Calu3 (cell line): ENCODE data around the gene AP1M1. TPM values are rescaled to one million over a fixed set of nuclear protein-coding genes. Genes with fewer than 3 reads are reported as not detected.

Source experiments
- BruUV-seq: library from RNA; stranded (reverse); fragments of 400-500 nt; replicated peaks from 2 replicates; lab custom pipeline; 2021; lab: Mats Ljungman, UMichigan
- CTCF ChIA-PET: fragments of 300-600 bp; sonication (Branson Sonifier 250); formaldehyde crosslinking; loops from one replicate; lab custom pipeline; 2022; ENCODE audit warnings: antibody characterized with exemption; lab: Charles Lee
- DNase-seq: peaks from one replicate; pipeline ENCODE4 v3.0.0; 2022
- H3K27ac Mint-ChIP-seq: one replicate; pipeline ENCODE4 v1.8.0; 2022; ENCODE audit warnings: mixed read lengths; ENCODE audit not compliant: unreplicated experiment
- H3K27me3 Mint-ChIP-seq: one replicate; pipeline ENCODE4 v1.8.0; 2022; ENCODE audit warnings: mixed read lengths; ENCODE audit not compliant: unreplicated experiment
- H3K36me3 Mint-ChIP-seq: one replicate; pipeline ENCODE4 v1.8.0; 2022; ENCODE audit warnings: mild to moderate bottlenecking, moderate library complexity, mixed read lengths; ENCODE audit not compliant: insufficient read depth, unreplicated experiment
- H3K4me1 Mint-ChIP-seq: one replicate; pipeline ENCODE4 v1.8.0; 2022; ENCODE audit warnings: mild to moderate bottlenecking, low read depth, mixed read lengths; ENCODE audit not compliant: unreplicated experiment
- H3K4me3 Mint-ChIP-seq: one replicate; pipeline ENCODE4 v1.8.0; 2022; ENCODE audit warnings: mild to moderate bottlenecking, low read depth, moderate library complexity, mixed read lengths; ENCODE audit not compliant: unreplicated experiment
- H3K9me3 Mint-ChIP-seq: one replicate; pipeline ENCODE4 v1.8.0; 2022; ENCODE audit warnings: low read depth, mixed read lengths; ENCODE audit not compliant: unreplicated experiment
- CTCF ChIP-seq: fragments of 200-600 bp; IDR thresholded peaks from one replicate; pipeline ENCODE4 v1.8.0; 2022; ENCODE audit warnings: antibody characterized with exemption; ENCODE audit not compliant: unreplicated experiment
- intact Hi-C: fragments of 100-400 bp; cut with micrococcal nuclease; formaldehyde crosslinking; loops from one replicate; pipeline ENCODE4 v1.10.0; 2022; ENCODE audit not compliant: unreplicated experiment
- total RNA-seq: library from RNA; stranded (reverse); gene quantifications from 2 replicates; pipeline ENCODE4 v1.2.3, GENCODE V29; 2022

AP1M1 gene
- total RNA-seq, 1 experiment from 2014 or later, result 31.5 TPM

- CTCF ChIA-PET, result no interaction called here
- peaks cover 53% of the 10 kb centered on the region for H3K36me3 Mint-ChIP-seq
- H3K4me1 Mint-ChIP-seq, result no peaks in the 10 kb centered on the region
- H3K27me3 Mint-ChIP-seq, result no peaks in the 10 kb centered on the region
- TF ChIP-seq CTCF, result no peak
- H3K9me3 Mint-ChIP-seq, result no peaks in the 10 kb centered on the region
- intact Hi-C loops, result no loop called here
- H3K4me3 Mint-ChIP-seq, result no peak overlapping the region
- no peak for DNase-seq
- no TSS peak for BruUV-seq
- no peak overlapping the region for H3K27ac Mint-ChIP-seq
Observed at GRCh38 chr19:16206046-16206605, 8.4 kb downstream of the AP1M1 start.

- Mint-ChIP-seq H3K4me3 (no peak overlapping the region), H3K36me3 (peaks cover 51% of the 10 kb centered on the region), H3K27me3 (no peaks in the 10 kb centered on the region), H3K9me3 (no peaks in the 10 kb centered on the region), H3K4me1 (no peaks in the 10 kb centered on the region), H3K27ac (no peak overlapping the region)
- no peak for DNase-seq
- CTCF ChIA-PET, result no interaction called here
- no TSS peak for BruUV-seq
- no peak for TF ChIP-seq CTCF
- intact Hi-C loops, result no loop called here
Observed at GRCh38 chr19:16206637-16207036, 8.9 kb downstream of the AP1M1 start.

DNA sequence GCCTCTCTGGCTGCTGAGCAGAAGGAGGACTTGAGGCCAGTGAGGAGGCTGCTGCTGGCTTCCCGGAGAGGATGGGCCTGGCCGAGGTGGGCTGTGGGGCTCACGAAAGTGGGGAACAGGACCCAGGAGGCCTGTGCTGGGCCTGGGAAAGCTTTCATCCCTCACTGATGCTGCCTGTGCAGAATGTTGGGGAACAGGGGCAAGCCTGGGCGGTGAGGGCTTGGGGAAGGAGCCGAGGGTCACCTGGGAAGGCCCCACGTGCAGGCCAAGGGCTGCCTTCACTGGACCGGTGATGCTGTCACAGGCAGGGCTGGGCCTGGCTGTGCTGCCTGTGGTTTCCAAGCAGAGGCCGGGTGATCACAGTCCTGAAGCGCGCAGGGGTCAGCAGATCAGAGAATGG lies 9.4 kb downstream of the AP1M1 start:
- no TSS peak for BruUV-seq
- no peaks in the 10 kb centered on the region for H3K4me1 Mint-ChIP-seq
- no peak overlapping the region for H3K27ac Mint-ChIP-seq
- CTCF ChIA-PET, result interaction anchor here (1.4 kb wide), 1 partner anchor 9 kb away, joined by 3 read pairs; the partner anchor contains the start of gene AP1M1
- no peaks in the 10 kb centered on the region for H3K9me3 Mint-ChIP-seq
- H3K27me3 Mint-ChIP-seq, result no peaks in the 10 kb centered on the region
- peaks cover 54% of the 10 kb centered on the region for H3K36me3 Mint-ChIP-seq
- no peak overlapping the region for H3K4me3 Mint-ChIP-seq
- intact Hi-C loops, result no loop called here
- TF ChIP-seq CTCF, result no peak
- no peak for DNase-seq

DNA sequence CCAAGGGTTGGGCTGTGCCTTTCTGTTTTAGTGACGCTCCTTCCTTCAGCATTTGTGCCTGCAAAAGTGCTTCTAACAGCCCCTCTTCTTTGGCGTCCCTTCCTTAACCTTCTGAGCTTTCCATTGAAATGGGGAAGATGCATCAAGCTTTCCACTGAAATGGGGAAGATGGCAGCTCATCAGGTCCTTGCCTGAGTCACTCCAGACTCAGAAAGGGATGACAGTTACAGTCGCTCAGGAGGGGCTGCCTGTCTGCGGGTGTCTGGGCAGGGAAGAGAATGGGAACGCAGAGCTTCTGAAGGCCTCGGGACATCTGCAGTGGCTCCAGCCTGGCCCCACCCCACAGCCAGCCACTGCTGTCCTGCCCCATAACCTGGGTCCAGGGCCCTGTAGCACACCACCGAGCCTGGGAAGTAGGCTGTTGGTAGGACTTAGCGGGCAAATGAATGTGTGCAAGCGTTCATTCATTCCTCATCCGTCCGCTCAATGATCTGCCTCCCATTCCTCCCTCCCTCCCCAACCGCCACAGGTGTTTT lies 9.8 kb downstream of the AP1M1 start:
- intact Hi-C loops, result no loop called here
- Mint-ChIP-seq H3K36me3 (peaks cover 59% of the 10 kb centered on the region), H3K27ac (no peak overlapping the region), H3K27me3 (no peaks in the 10 kb centered on the region), H3K4me1 (no peaks in the 10 kb centered on the region), H3K9me3 (no peaks in the 10 kb centered on the region), H3K4me3 (no peak overlapping the region)
- CTCF ChIA-PET, result interaction anchor here (1.4 kb wide), 1 partner anchor 10 kb away, joined by 3 read pairs; the partner anchor contains the start of gene AP1M1
- no TSS peak for BruUV-seq
- no peak for DNase-seq
- no peak for TF ChIP-seq CTCF
